NCI-H2227 treated with DMSO at 0.1 percent for 48 hours (cell line): ENCODE measurements around the gene PPP1R3F.

ENCODE experiments used
- DNase-seq: peaks from one replicate; lab custom pipeline; 2025; lab: John Stamatoyannopoulos, UW

Gene PPP1R3F

GRCh38 chrX:49249071-49249470, 20.5 kb upstream of the PPP1R3F start:
- DNase-seq: no peak

- DNase-seq: no peak
Observed at GRCh38 chrX:49249616-49250015, 20.0 kb upstream of the PPP1R3F start.

- DNase-seq: no peak
Observed at GRCh38 chrX:49250066-49250465, 19.5 kb upstream of the PPP1R3F start.

- DNase-seq: no peak
Observed at GRCh38 chrX:49250578-49250977, 19.0 kb upstream of the PPP1R3F start.

- no peak for DNase-seq
Observed at GRCh38 chrX:49251325-49251724, 18.3 kb upstream of the PPP1R3F start.

- no peak for DNase-seq
Observed at GRCh38 chrX:49254639-49255038, 15.0 kb upstream of the PPP1R3F start.

- no peak for DNase-seq
Observed at GRCh38 chrX:49256268-49256995, 13.2 kb upstream of the PPP1R3F start.

- no peak for DNase-seq
Observed at GRCh38 chrX:49257074-49257790, 12.4 kb upstream of the PPP1R3F start.

GRCh38 chrX:49257846-49258748, 11.5 kb upstream of the PPP1R3F start:
- DNase-seq: no peak

- no peak for DNase-seq
Observed at GRCh38 chrX:49258749-49259124, 10.9 kb upstream of the PPP1R3F start.

- DNase-seq: no peak
Observed at GRCh38 chrX:49260221-49260985, 9.2 kb upstream of the PPP1R3F start.

- no peak for DNase-seq
Observed at GRCh38 chrX:49262603-49263002, 7.0 kb upstream of the PPP1R3F start.

- no peak for DNase-seq
Observed at GRCh38 chrX:49263631-49264030, 6.0 kb upstream of the PPP1R3F start.

GRCh38 chrX:49264460-49264859, 5.1 kb upstream of the PPP1R3F start, which contains the start of gene FOXP3:
FOXP3 (minus strand) TSS chrX:49264710; CDS start chrX:49258505, 6,205 bp downstream.
- no peak for DNase-seq

GRCh38 chrX:49266523-49267445, 2.8 kb upstream of the PPP1R3F start:
- no peak for DNase-seq

GRCh38 chrX:49268702-49269009, 937 bp upstream of the PPP1R3F start:
- DNase-seq: peak; percentile 51

GRCh38 chrX:49269010-49269766, 405 bp upstream of the PPP1R3F start:
- peak; percentile 99 for DNase-seq

GRCh38 chrX:49270249-49270921, 792 bp downstream of the PPP1R3F start:
- DNase-seq: no peak

- DNase-seq: no peak
Observed at GRCh38 chrX:49271341-49271740, 1.7 kb downstream of the PPP1R3F start.
